HepG2 (cell line): ENCODE data around the gene FOXP3.

Source experiments
- CAMTA2 ChIP-seq: sonication (generic); formaldehyde crosslinking; IDR thresholded peaks from 2 replicates; pipeline ENCODE4 v1.4.0; 2020; ENCODE audit warnings: mild to moderate bottlenecking, missing genetic modification reagents, borderline replicate concordance
- CTCF ChIP-seq: sonication (generic); formaldehyde crosslinking; IDR thresholded peaks from 2 replicates; pipeline ENCODE4 v1.5.0; 2020; ENCODE audit warnings: mild to moderate bottlenecking, missing genetic modification reagents, moderate library complexity
- FOXJ3 ChIP-seq: sonication (generic); formaldehyde crosslinking; IDR thresholded peaks from 2 replicates; pipeline ENCODE4 v1.4.0; 2020; ENCODE audit warnings: missing genetic modification reagents, mild to moderate bottlenecking, borderline replicate concordance
- FOXK1 ChIP-seq: sonication (generic); formaldehyde crosslinking; IDR thresholded peaks from 2 replicates; pipeline ENCODE4 v1.4.0; 2020; ENCODE audit warnings: low read depth, missing genetic modification reagents, borderline replicate concordance
- HCFC1 ChIP-seq: fragments of 150-350 bp; IDR thresholded peaks from 2 replicates; pipeline ENCODE4 v1.6.1; 2014; ENCODE audit warnings: low read depth, low read length
- MTA3 ChIP-seq: sonication (generic); formaldehyde crosslinking; IDR thresholded peaks from 2 replicates; pipeline ENCODE4 v1.4.0; 2020; ENCODE audit warnings: missing genetic modification reagents
- NR2F2 ChIP-seq: IDR thresholded peaks from 2 replicates; pipeline ENCODE4 v1.6.1; 2012; ENCODE audit warnings: low read depth, inconsistent platforms, borderline replicate concordance
- POLR2A ChIP-seq, 2 experiments: IDR thresholded peaks; 2 replicates each; pipeline ENCODE4 v1.6.1; 2011; ENCODE audit warnings: low read depth in 2 of 2, low read length in 2 of 2, mild to moderate bottlenecking in 1 of 2, moderate library complexity in 1 of 2; ENCODE audit not compliant: insufficient read depth in 1 of 2
- PRDM4 ChIP-seq: sonication (generic); formaldehyde crosslinking; IDR thresholded peaks from 2 replicates; pipeline ENCODE4 v1.9.0; 2021; ENCODE audit warnings: missing genetic modification reagents, borderline replicate concordance
- ZNF570 ChIP-seq: sonication (generic); formaldehyde crosslinking; IDR thresholded peaks from 2 replicates; pipeline ENCODE4 v1.4.0; 2020; ENCODE audit warnings: mild to moderate bottlenecking, missing genetic modification reagents, borderline replicate concordance
- ZNF746 ChIP-seq: sonication (generic); formaldehyde crosslinking; IDR thresholded peaks from 2 replicates; pipeline ENCODE4 v1.8.0; 2022; ENCODE audit warnings: mild to moderate bottlenecking, missing genetic modification reagents
- TF ChIP-seq, protein P1 (sequence below): sonication (generic); formaldehyde crosslinking; IDR thresholded peaks from 2 replicates; pipeline ENCODE4 v1.8.1; 2023; ENCODE audit warnings: mild to moderate bottlenecking, inconsistent platforms, moderate library complexity, missing genetic modification reagents, borderline replicate concordance

DNA sequence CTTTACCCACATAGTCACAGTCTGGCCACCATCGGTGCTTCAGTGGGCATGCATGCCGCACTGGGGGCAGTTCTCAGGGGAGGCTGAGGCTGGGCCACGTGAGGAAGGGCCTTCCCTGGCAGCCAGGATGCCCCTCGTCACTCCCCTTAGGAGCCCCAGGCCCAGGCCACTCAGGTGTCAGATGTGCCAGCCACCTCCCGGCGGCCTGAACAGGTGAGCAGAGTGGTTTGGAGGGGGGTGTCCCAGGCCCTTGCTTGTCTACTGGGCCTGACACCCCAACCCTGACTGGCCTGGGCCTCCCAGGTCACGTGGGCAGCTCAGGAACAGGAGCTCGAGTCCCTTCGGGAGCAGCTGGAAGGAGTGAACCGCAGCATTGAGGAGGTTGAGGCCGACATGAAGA, 17.2 kb downstream of the FOXP3 start:
- TF ChIP-seq CTCF (CRISPR knock-in tag) (no peak), NR2F2 (no peak), ZNF746 (CRISPR knock-in tag) (no peak), FOXJ3 (CRISPR knock-in tag) (no peak), ZNF570 (CRISPR knock-in tag) (no peak), CAMTA2 (CRISPR knock-in tag) (no peak), POLR2A (IDR thresholded peaks at IDR 0.05; ENCODE audit: insufficient read depth in 1 of 2, low read depth in 2 of 2, low read length in 2 of 2) (no peak), HCFC1 (no peak), MTA3 (CRISPR knock-in tag) (no peak), PRDM4 (no peak), FOXK1 (no peak)
- TF ChIP-seq, protein P1, sequence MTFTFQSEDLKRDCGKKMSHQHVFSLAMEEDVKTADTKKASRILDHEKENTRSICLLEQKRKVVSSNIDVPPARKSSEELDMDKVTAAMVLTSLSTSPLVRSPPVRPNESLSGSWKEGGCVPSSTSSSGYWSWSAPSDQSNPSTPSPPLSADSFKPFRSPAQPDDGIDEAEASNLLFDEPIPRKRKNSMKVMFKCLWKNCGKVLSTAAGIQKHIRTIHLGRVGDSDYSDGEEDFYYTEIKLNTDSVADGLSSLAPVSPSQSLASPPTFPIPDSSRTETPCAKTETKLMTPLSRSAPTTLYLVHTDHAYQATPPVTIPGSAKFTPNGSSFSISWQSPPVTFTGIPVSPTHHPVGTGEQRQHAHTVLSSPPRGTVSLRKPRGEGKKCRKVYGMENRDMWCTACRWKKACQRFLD (CRISPR knock-in tag): no peak
